K562 (cell line): ENCODE data around the gene PHTF2.

Experiments used
- BRF1 ChIP-seq: IDR thresholded peaks from 3 replicates; pipeline ENCODE4 v1.6.1; 2011; ENCODE audit warnings: borderline replicate concordance, mild to moderate bottlenecking; ENCODE audit not compliant: insufficient read length; ENCODE audit errors: extremely low read depth
- CCAR2 ChIP-seq: fragments of 200-400 bp; formaldehyde crosslinking; IDR thresholded peaks from 2 replicates; pipeline ENCODE4 v1.6.1; 2017; ENCODE audit warnings: mild to moderate bottlenecking, low read depth, low read length
- CTCF ChIP-seq, 3 experiments: IDR thresholded peaks in 2 of 3; conservative IDR thresholded peaks in 1 of 3; 2 replicates each; pipeline ENCODE4 v1.5.1; 2011 to 2012; ENCODE audit warnings: low read length in 3 of 3, mild to moderate bottlenecking in 3 of 3, control low read depth in 2 of 3, improper control_type of control experiment in 1 of 3, inconsistent platforms in 1 of 3, low read depth in 1 of 3, mixed read lengths in 1 of 3, moderate library complexity in 1 of 3; ENCODE audit not compliant: insufficient read depth in 2 of 3
- ELF2 ChIP-seq: fragments of 250-450 bp; sonication (Bioruptor Pico); IDR thresholded peaks from 2 replicates; pipeline ENCODE4 v1.5.0; 2021; ENCODE audit warnings: mild to moderate bottlenecking
- ELF4 ChIP-seq: fragments of 450-650 bp; formaldehyde crosslinking; IDR thresholded peaks from 2 replicates; pipeline ENCODE4 v1.4.0; 2022; ENCODE audit warnings: missing genetic modification characterization
- EZH2 ChIP-seq: IDR thresholded peaks from 2 replicates; pipeline ENCODE4 v1.6.1; 2012; ENCODE audit warnings: low read depth, mild to moderate bottlenecking, inconsistent platforms, low read length, borderline replicate concordance
- GTF2A2 ChIP-seq: IDR thresholded peaks from 2 replicates; pipeline ENCODE4 v1.6.1; 2016; ENCODE audit warnings: mild to moderate bottlenecking, missing genetic modification characterization, missing compliant biosample characterization
- HCFC1 ChIP-seq: IDR thresholded peaks from 2 replicates; pipeline ENCODE4 v1.6.1; 2012; ENCODE audit warnings: low read depth, low read length, improper control_type of control experiment
- TEAD4 ChIP-seq, 2 experiments: sonication (generic) in 1 of 2; formaldehyde crosslinking in 1 of 2; IDR thresholded peaks; 2 replicates each; pipeline versions ENCODE4 v1.6.1 to v1.8.0; 2012 to 2022; ENCODE audit warnings: borderline replicate concordance in 1 of 2, inconsistent platforms in 1 of 2, low read length in 1 of 2, mild to moderate bottlenecking in 1 of 2, missing genetic modification reagents in 1 of 2
- ZBTB49 ChIP-seq: sonication (generic); formaldehyde crosslinking; IDR thresholded peaks from 2 replicates; pipeline ENCODE4 v1.8.0; 2022; ENCODE audit warnings: missing genetic modification reagents, mild to moderate bottlenecking, borderline replicate concordance
- ZNF778 ChIP-seq: fragments of 450-650 bp; formaldehyde crosslinking; IDR thresholded peaks from 2 replicates; pipeline ENCODE4 v1.4.0; 2020; ENCODE audit warnings: mild to moderate bottlenecking, moderate library complexity

- TF ChIP-seq ZBTB49 (CRISPR knock-in tag) (no peak), CTCF (IDR thresholded peaks at IDR 0.05 in 2 of 3, conservative IDR thresholded peaks at IDR 0.05 in 1 of 3; ENCODE audit: insufficient read depth in 2 of 3, low read depth in 1 of 3, low read length in 3 of 3) (peak in 2 of 3 experiments; percentile 12 to 32; a peak in 2 of 6 replicates), ELF2 (CRISPR knock-in tag) (no peak), EZH2 (no peak), TEAD4 (IDR thresholded peaks at IDR 0.05; ENCODE audit: low read length) (no peak), TEAD4 (CRISPR knock-in tag; IDR thresholded peaks at IDR 0.05; ENCODE audit: borderline replicate concordance) (no peak), GTF2A2 (tag) (no peak), BRF1 (no peak), CCAR2 (no peak), ELF4 (CRISPR knock-in tag) (no peak), HCFC1 (no peak), ZNF778 (CRISPR knock-in tag) (no peak)
Observed at GRCh38 chr7:77910124-77910523, 111.6 kb downstream of the PHTF2 start.
